ENCODE data around the gene NTM. TPM values are rescaled to one million over a fixed set of nuclear protein-coding genes. Genes with fewer than 3 reads are reported as not detected.

NTM gene
- total RNA-seq, 1 donor from 2014 or later = not detected

- ATAC-seq (ENCODE audit: low read depth) (no peak), DNase-seq (no peak)
- ChIA-PET POLR2A (no interaction called here), CTCF (no interaction called here)
- Mint-ChIP-seq H3K27me3 (no peaks in the 10 kb centered on the region), H3K36me3 (ENCODE audit: low read depth) (no peaks in the 10 kb centered on the region), H3K9me3 (no peaks in the 10 kb centered on the region), H3K4me3 (no peak overlapping the region), H3K27ac (no peak overlapping the region), H3K4me1 (no peaks in the 10 kb centered on the region)
- no peak for TF ChIP-seq CTCF (IDR thresholded peaks at IDR 0.05)
- intact Hi-C loops (cut with micrococcal nuclease) = no loop called here
These were observed 352.7 kb downstream of the NTM start for GRCh38 chr11:131723088-131723487.

GRCh38 chr11:131724436-131724975, 354.1 kb downstream of the NTM start:
- ATAC-seq (ENCODE audit: low read depth) = no peak
- TF ChIP-seq CTCF (IDR thresholded peaks at IDR 0.05) = no peak
- H3K9me3 Mint-ChIP-seq = no peaks in the 10 kb centered on the region
- H3K36me3 Mint-ChIP-seq (ENCODE audit: low read depth) = no peaks in the 10 kb centered on the region
- DNase-seq = no peak
- H3K4me3 Mint-ChIP-seq = no peak overlapping the region
- H3K27me3 Mint-ChIP-seq = no peaks in the 10 kb centered on the region
- POLR2A ChIA-PET = no interaction called here
- H3K27ac Mint-ChIP-seq = no peak overlapping the region
- no peaks in the 10 kb centered on the region for H3K4me1 Mint-ChIP-seq
- CTCF ChIA-PET = no interaction called here
- intact Hi-C loops (cut with micrococcal nuclease) = no loop called here

- ChIA-PET CTCF (no interaction called here), POLR2A (no interaction called here)
- H3K27ac Mint-ChIP-seq = no peak overlapping the region
- H3K4me3 Mint-ChIP-seq = no peak overlapping the region
- DNase-seq (no peak), ATAC-seq (ENCODE audit: low read depth) (no peak)
- no peaks in the 10 kb centered on the region for H3K27me3 Mint-ChIP-seq
- no peak for TF ChIP-seq CTCF (IDR thresholded peaks at IDR 0.05)
- intact Hi-C loops (cut with micrococcal nuclease) = no loop called here
- no peaks in the 10 kb centered on the region for H3K4me1 Mint-ChIP-seq
- H3K9me3 Mint-ChIP-seq = no peaks in the 10 kb centered on the region
- H3K36me3 Mint-ChIP-seq (ENCODE audit: low read depth) = no peaks in the 10 kb centered on the region
These were observed 364.5 kb downstream of the NTM start for GRCh38 chr11:131734871-131735270.

- TF ChIP-seq CTCF (IDR thresholded peaks at IDR 0.05) = no peak
- H3K27ac Mint-ChIP-seq = no peak overlapping the region
- H3K36me3 Mint-ChIP-seq (ENCODE audit: low read depth) = no peaks in the 10 kb centered on the region
- no peak for ATAC-seq (ENCODE audit: low read depth)
- no peaks in the 10 kb centered on the region for H3K9me3 Mint-ChIP-seq
- no peak overlapping the region for H3K4me3 Mint-ChIP-seq
- DNase-seq = no peak
- CTCF ChIA-PET = no interaction called here
- H3K27me3 Mint-ChIP-seq = no peaks in the 10 kb centered on the region
- POLR2A ChIA-PET = no interaction called here
- H3K4me1 Mint-ChIP-seq = no peaks in the 10 kb centered on the region
- intact Hi-C loops (cut with micrococcal nuclease) = no loop called here
These were observed 366.9 kb downstream of the NTM start for GRCh38 chr11:131737357-131737756.

GRCh38 chr11:131739243-131739882, 368.9 kb downstream of the NTM start:
- TF ChIP-seq CTCF (IDR thresholded peaks at IDR 0.05) = no peak
- ChIA-PET POLR2A (no interaction called here), CTCF (no interaction called here)
- H3K4me3 Mint-ChIP-seq = no peak overlapping the region
- DNase-seq (no peak), ATAC-seq (ENCODE audit: low read depth) (no peak)
- no peaks in the 10 kb centered on the region for H3K36me3 Mint-ChIP-seq (ENCODE audit: low read depth)
- no peaks in the 10 kb centered on the region for H3K9me3 Mint-ChIP-seq
- H3K27ac Mint-ChIP-seq = no peak overlapping the region
- no peaks in the 10 kb centered on the region for H3K27me3 Mint-ChIP-seq
- no peaks in the 10 kb centered on the region for H3K4me1 Mint-ChIP-seq
- intact Hi-C loops (cut with micrococcal nuclease) = no loop called here
